Measurements from ENCODE around the gene SLC38A10. TPM values are rescaled to one million over a fixed set of nuclear protein-coding genes. Genes with fewer than 3 reads are reported as not detected.

SLC38A10 gene
- total and polyA plus RNA-seq, 2 experiments from 2014 or later = 94.4 to 131 TPM

DNA sequence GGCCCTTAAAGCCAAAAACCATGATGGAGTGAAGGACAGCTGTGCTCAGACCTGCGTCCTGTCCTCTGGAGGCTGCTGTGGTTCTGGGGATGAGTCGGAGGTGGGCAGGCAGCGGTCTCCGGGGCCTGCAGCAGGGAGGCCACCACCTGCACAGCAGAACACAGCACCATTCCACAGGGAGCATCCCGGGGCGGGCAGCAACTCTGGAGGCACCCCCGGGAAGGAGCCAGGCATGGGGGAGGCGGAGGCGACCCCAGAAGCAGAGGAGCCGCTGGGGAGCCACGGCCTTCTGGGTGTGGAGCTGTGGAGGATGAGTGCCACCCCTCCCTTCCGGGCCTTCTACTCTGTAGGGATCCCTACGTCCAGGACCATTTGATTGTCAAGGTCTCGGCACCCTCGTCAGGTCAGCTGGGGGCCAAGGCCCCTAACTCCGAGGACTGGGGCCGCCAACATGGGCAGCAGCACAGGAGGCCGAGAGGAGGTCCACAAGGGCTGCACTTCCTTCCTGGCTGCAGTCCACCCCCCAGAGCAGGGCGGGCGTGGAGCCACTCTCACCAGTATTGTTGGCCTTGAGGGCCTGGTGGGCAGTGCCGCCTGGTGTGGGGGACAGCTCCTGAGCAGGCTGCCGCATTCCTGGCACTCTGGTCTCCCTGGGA lies 96.2 kb downstream of the SLC38A10 start:
- Histone ChIP-seq H3K36me3 (no peaks in the 10 kb centered on the region), H3K27me3 (no peaks in the 10 kb centered on the region), H3K9me3 (ENCODE audit: low read depth) (no peaks in the 10 kb centered on the region), H3K4me3 (no peak overlapping the region), H3K27ac (no peak overlapping the region), H3K4me1 (ENCODE audit: low read depth) (no peaks in the 10 kb centered on the region)
- no peak for DNase-seq (ENCODE audit: low read depth in 1 of 2, low spot score in 1 of 2)
- TF ChIP-seq, protein P1, sequence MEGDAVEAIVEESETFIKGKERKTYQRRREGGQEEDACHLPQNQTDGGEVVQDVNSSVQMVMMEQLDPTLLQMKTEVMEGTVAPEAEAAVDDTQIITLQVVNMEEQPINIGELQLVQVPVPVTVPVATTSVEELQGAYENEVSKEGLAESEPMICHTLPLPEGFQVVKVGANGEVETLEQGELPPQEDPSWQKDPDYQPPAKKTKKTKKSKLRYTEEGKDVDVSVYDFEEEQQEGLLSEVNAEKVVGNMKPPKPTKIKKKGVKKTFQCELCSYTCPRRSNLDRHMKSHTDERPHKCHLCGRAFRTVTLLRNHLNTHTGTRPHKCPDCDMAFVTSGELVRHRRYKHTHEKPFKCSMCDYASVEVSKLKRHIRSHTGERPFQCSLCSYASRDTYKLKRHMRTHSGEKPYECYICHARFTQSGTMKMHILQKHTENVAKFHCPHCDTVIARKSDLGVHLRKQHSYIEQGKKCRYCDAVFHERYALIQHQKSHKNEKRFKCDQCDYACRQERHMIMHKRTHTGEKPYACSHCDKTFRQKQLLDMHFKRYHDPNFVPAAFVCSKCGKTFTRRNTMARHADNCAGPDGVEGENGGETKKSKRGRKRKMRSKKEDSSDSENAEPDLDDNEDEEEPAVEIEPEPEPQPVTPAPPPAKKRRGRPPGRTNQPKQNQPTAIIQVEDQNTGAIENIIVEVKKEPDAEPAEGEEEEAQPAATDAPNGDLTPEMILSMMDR (IDR thresholded peaks at IDR 0.05; ENCODE audit: low read depth, low read length) = no peak

DNA sequence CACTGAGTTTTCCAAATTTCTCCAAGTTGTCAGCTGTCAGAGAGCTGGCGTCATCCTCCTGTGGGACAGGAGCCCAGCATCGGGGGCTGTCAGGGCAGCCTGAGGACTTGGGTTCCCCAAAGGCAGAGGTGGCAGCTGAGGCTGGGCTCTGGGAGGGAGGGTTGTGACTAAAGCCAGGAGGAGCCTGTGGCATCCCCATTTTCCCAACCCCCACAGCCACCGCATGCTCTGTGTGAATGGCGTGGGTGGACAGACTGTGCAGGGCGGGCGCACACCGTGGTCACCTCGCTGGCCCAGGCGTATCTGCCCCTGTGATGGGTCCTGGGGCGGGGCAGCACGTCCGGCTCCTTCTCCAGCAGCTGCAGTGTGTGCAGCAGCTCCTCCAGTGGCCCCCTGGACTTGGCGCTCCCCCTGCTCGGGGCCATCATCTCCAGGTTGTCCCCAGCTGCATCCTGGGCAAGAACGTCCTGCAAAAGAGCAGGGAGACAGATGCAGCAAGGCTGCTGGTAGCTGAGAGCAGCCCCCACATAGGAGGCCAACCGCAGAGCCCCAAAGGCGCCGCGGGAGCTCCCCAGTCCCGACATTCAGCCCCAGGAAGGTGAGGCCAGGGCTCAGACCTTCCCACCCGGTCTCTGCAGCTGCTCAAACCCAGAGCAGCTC lies 97.1 kb downstream of the SLC38A10 start:
- Histone ChIP-seq H3K4me3 (no peak overlapping the region), H3K27ac (no peak overlapping the region), H3K9me3 (ENCODE audit: low read depth) (no peaks in the 10 kb centered on the region), H3K4me1 (ENCODE audit: low read depth) (no peaks in the 10 kb centered on the region), H3K36me3 (no peaks in the 10 kb centered on the region), H3K27me3 (no peaks in the 10 kb centered on the region)
- DNase-seq (ENCODE audit: low read depth in 1 of 2, low spot score in 1 of 2) = no peak
- TF ChIP-seq, protein P1 (IDR thresholded peaks at IDR 0.05; ENCODE audit: low read depth, low read length) = no peak

DNA sequence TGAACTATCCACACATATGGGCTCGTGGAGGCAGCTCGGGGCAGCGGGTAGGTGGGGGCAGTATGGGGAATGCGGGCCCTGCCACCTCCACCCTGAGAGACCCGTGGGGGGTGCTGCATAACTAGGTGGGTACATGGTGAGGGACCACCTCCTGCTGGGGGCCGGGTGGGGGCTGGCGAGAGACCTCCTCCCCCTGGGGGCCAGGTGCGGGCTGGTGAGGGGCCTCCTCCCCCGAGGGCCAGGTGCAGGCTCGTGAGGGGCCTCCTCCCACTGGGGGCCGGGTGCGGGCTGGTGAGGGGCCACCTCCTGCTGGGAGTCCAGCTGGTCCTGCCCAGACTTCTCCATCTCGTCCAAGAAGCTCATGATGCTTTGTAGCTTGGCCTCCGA lies 97.7 kb downstream of the SLC38A10 start:
- H3K27me3 ChIP-seq = no peaks in the 10 kb centered on the region
- TF ChIP-seq, protein P1 (IDR thresholded peaks at IDR 0.05; ENCODE audit: low read depth, low read length) = no peak
- H3K4me1 ChIP-seq (ENCODE audit: low read depth) = no peaks in the 10 kb centered on the region
- no peaks in the 10 kb centered on the region for H3K9me3 ChIP-seq (ENCODE audit: low read depth)
- H3K27ac ChIP-seq = no peak overlapping the region
- no peak for DNase-seq (ENCODE audit: low read depth in 1 of 2, low spot score in 1 of 2)
- H3K36me3 ChIP-seq = no peaks in the 10 kb centered on the region
- no peak overlapping the region for H3K4me3 ChIP-seq

DNA sequence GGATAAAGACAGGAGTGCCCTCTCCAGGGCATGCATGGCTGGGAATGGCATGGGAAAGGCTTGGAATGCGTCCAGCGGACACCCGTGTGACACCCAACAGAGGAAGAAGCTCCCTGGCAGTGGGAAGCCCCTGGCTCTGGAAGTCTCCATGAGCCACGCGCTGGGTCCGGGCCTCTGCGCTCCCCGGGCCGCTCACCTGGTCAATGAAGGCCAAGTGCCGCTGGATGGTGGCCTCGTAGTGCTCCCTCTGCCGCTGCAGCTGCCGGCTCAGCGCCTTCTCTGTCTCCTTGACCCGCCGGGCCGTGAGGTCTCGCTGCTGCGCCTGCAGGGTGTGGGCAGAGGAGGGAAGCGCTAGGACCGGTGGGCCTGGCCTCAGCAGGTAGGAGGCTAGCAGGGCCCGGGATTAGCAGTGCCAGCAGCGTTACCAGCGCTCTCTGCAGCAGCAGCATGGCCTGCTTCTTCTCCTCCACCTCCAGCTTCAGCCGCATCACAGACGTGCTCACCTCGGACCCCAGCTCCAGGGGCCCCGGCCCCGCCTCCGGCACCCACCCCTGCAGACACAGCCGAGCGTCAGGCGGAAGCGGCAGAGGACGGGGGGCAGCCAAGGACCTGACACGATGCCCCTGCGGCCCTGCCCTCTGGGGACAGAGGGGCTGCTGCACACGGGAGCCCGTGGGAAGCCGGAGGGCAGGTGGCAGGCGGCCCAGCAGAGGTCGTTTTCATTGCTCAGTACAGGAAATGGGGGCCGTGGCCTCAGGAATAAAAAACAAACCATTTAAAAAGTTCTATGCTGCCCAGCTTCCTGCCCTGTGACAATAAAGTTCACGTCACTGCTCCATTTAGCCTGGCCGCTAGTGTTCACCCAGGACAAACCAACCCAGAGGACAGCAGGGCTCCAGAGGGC lies 98.3 kb downstream of the SLC38A10 start:
- Histone ChIP-seq H3K4me1 (ENCODE audit: low read depth) (no peaks in the 10 kb centered on the region), H3K27ac (no peak overlapping the region), H3K27me3 (no peaks in the 10 kb centered on the region), H3K9me3 (ENCODE audit: low read depth) (no peaks in the 10 kb centered on the region), H3K4me3 (no peak overlapping the region), H3K36me3 (no peaks in the 10 kb centered on the region)
- TF ChIP-seq, protein P1 (IDR thresholded peaks at IDR 0.05; ENCODE audit: low read depth, low read length) = no peak
- DNase-seq (ENCODE audit: low read depth in 1 of 2, low spot score in 1 of 2) = no peak

DNA sequence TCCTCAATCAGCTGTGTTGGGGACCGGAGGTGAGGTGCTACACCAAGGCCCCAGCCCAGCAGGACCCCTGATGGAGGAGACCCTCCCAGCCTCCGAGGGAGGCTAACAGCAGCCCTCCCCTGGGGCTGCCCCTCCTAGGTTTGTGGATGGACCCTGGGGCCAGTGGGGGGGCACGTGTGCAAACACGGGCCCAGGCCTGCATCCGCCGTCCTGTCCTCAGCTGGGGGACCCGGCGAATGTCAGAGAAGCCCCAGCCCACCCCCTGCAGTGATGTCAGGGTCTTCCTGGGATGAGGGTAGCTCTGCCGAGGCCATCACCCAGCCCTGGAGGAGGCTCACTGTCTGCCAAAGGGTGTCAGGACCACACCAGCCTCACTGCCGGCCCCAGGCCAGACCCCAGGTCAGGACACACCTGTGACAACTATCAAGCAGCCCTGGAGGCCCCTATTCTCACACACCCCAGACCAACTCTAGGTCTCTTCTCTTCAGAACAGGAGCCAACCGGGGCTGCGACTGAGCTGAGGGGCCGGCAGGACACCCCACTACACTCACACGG lies 99.1 kb downstream of the SLC38A10 start:
- no peaks in the 10 kb centered on the region for H3K4me1 ChIP-seq (ENCODE audit: low read depth)
- H3K27me3 ChIP-seq = no peaks in the 10 kb centered on the region
- no peaks in the 10 kb centered on the region for H3K9me3 ChIP-seq (ENCODE audit: low read depth)
- TF ChIP-seq, protein P1 (IDR thresholded peaks at IDR 0.05; ENCODE audit: low read depth, low read length) = no peak
- no peak overlapping the region for H3K27ac ChIP-seq
- no peak overlapping the region for H3K4me3 ChIP-seq
- DNase-seq (ENCODE audit: low read depth in 1 of 2, low spot score in 1 of 2) = no peak
- H3K36me3 ChIP-seq = no peaks in the 10 kb centered on the region
